GM23338 (cell line): Measurements from ENCODE around the gene UBASH3B. TPM values are rescaled to one million over a fixed set of nuclear protein-coding genes. Genes with fewer than 3 reads are reported as not detected.

Experiments used
- ATAC-seq: fragments of 200-7000 bp; cut with Tn5 transposase; 3 replicates; pipeline ENCODE4 v1.9.1; 2020
- DNase-seq: peaks from one replicate; pipeline ENCODE4 v3.0.0-alpha.2; 2015; ENCODE audit warnings: low spot score
- H2AFZ ChIP-seq: fragments of 200-600 bp; sonication (generic); 2 replicates; pipeline ENCODE4 v1.8.0; 2016; ENCODE audit warnings: antibody characterized with exemption, mild to moderate bottlenecking, moderate library complexity
- H3F3A ChIP-seq: fragments of 200-600 bp; sonication (generic); replicated peaks from 2 replicates; pipeline ENCODE4 v1.8.0; 2017; ENCODE audit warnings: antibody characterized with exemption, mixed run types, low read depth
- H3K27ac ChIP-seq: fragments of 200-600 bp; sonication (generic); 2 replicates; pipeline ENCODE4 v1.6.1; 2016; ENCODE audit warnings: low read depth
- H3K27me3 ChIP-seq: fragments of 200-600 bp; sonication (generic); 2 replicates; pipeline ENCODE4 v1.8.0; 2016; ENCODE audit warnings: mild to moderate bottlenecking, mixed run types, moderate library complexity; ENCODE audit not compliant: insufficient read depth
- H3K36me3 ChIP-seq: fragments of 200-600 bp; sonication (generic); 2 replicates; pipeline ENCODE4 v1.8.0; 2016; ENCODE audit warnings: mild to moderate bottlenecking; ENCODE audit not compliant: insufficient read depth
- H3K4me1 ChIP-seq: fragments of 200-600 bp; sonication (generic); 2 replicates; pipeline ENCODE4 v1.8.0; 2016; ENCODE audit warnings: mild to moderate bottlenecking, moderate library complexity; ENCODE audit not compliant: insufficient read depth
- H3K4me2 ChIP-seq: fragments of 200-600 bp; sonication (generic); 2 replicates; pipeline ENCODE4 v1.7.1; 2017; ENCODE audit warnings: mixed run types
- H3K4me3 ChIP-seq: fragments of 200-600 bp; sonication (generic); 2 replicates; pipeline ENCODE4 v1.6.1; 2016; ENCODE audit warnings: mixed run types
- H3K79me2 ChIP-seq: fragments of 200-600 bp; sonication (generic); replicated peaks from 2 replicates; pipeline ENCODE4 v1.8.0; 2017; ENCODE audit warnings: mild to moderate bottlenecking; ENCODE audit not compliant: insufficient read depth
- H3K9me2 ChIP-seq: fragments of 200-600 bp; sonication (generic); 2 replicates; pipeline ENCODE4 v1.8.0; 2017; ENCODE audit not compliant: insufficient read depth
- H4K20me1 ChIP-seq: fragments of 200-600 bp; sonication (generic); replicated peaks from 2 replicates; pipeline ENCODE4 v1.8.0; 2017; ENCODE audit warnings: mild to moderate bottlenecking; ENCODE audit not compliant: insufficient read depth
- H3K27ac Mint-ChIP-seq: 2 replicates; pipeline ENCODE4 v1.8.0; 2020; ENCODE audit warnings: inconsistent platforms, mild to moderate bottlenecking, moderate library complexity, mixed read lengths
- H3K27me3 Mint-ChIP-seq: 3 replicates; pipeline ENCODE4 v1.8.0; 2022; ENCODE audit warnings: low read depth, mild to moderate bottlenecking, moderate library complexity, mixed read lengths, inconsistent platforms; ENCODE audit not compliant: insufficient read depth, poor library complexity
- H3K36me3 Mint-ChIP-seq: 3 replicates; pipeline ENCODE4 v1.8.0; 2021; ENCODE audit warnings: low read depth, mild to moderate bottlenecking, inconsistent platforms, moderate library complexity, mixed read lengths
- H3K4me1 Mint-ChIP-seq: 3 replicates; pipeline ENCODE4 v1.8.0; 2020; ENCODE audit warnings: mild to moderate bottlenecking, inconsistent platforms, mixed read lengths
- H3K4me3 Mint-ChIP-seq: 3 replicates; pipeline ENCODE4 v1.8.0; 2021; ENCODE audit warnings: moderate library complexity, mild to moderate bottlenecking, inconsistent platforms, mixed read lengths
- H3K9me3 Mint-ChIP-seq: 3 replicates; pipeline ENCODE4 v1.8.0; 2020; ENCODE audit warnings: moderate library complexity, mild to moderate bottlenecking, inconsistent platforms, mixed read lengths
- CREB1 ChIP-seq: fragments of 250-450 bp; sonication (Bioruptor Pico); IDR thresholded peaks from 2 replicates; pipeline ENCODE4 v1.5.0; 2020; ENCODE audit warnings: low read depth, mild to moderate bottlenecking, moderate library complexity
- ETS1 ChIP-seq: IDR thresholded peaks from 2 replicates; pipeline ENCODE4 v1.6.1; 2016; ENCODE audit warnings: antibody characterized with exemption
- NANOG ChIP-seq: IDR thresholded peaks from 2 replicates; pipeline ENCODE4 v1.6.1; 2016; ENCODE audit warnings: antibody characterized with exemption, borderline replicate concordance
- POLR2AphosphoS5 ChIP-seq: IDR thresholded peaks from 2 replicates; pipeline ENCODE4 v1.6.1; 2016; ENCODE audit warnings: antibody characterized with exemption, low read depth
- REST ChIP-seq: IDR thresholded peaks from one replicate; pipeline ENCODE4 v1.6.1; 2018; ENCODE audit warnings: antibody characterized with exemption; ENCODE audit not compliant: unreplicated experiment
- STAT1 ChIP-seq: IDR thresholded peaks from one replicate; pipeline ENCODE4 v1.6.1; 2016; ENCODE audit warnings: antibody characterized with exemption; ENCODE audit not compliant: unreplicated experiment
- polyA plus RNA-seq: library from polyadenylated mRNA; unstranded; fragments of >200 nt; fragmentation: Nextera tagmentation; extraction: Ambion mirVana; gene quantifications from 2 replicates; pipeline ENCODE4 v1.2.1, GENCODE V29; 2016
- total RNA-seq: library from RNA; depleted of rRNA; stranded (reverse); fragments of >200 nt; shearing (Covaris generic); gene quantifications from 2 replicates; pipeline ENCODE4 v1.2.3, GENCODE V29; 2014
- TF ChIP-seq, protein P1 (sequence below): fragments of 250-450 bp; sonication (Bioruptor Pico); IDR thresholded peaks from 2 replicates; pipeline ENCODE4 v1.5.0; 2020; ENCODE audit warnings: mild to moderate bottlenecking, moderate library complexity
- TF ChIP-seq, protein P2 (sequence below), 2 experiments: fragments of 200-600 bp in 1 of 2; sonication (generic) in 1 of 2; conservative IDR thresholded peaks; 2 replicates each; pipeline versions ENCODE4 v1.5.1 to v1.6.1; 2016 to 2017; ENCODE audit warnings: antibody characterized with exemption in 2 of 2, low read depth in 2 of 2, mild to moderate bottlenecking in 2 of 2, moderate library complexity in 1 of 2

UBASH3B gene
- total and polyA plus RNA-seq, 2 experiments from 2014 or later, result 2.1 to 12.0 TPM

DNA sequence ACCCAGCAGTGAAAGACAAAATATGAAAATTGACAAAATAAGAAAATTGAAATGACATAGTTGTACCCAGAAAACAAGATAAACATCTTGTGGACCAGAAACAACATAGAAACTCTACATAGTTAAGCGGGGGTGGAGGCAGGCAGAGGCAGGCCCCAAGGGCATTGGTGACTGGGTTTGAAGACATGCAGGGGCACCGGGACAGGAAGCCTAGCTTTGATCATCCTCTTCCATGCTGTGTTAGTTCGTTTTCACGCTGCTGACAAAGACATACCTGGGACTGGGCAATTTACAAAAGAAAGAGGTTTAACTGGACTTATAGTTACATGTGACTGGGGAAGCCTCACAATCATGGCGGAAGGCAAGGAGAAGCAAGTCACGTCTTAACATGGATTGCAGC lies 149.3 kb downstream of the UBASH3B start:
- Mint-ChIP-seq H3K27me3 (peaks cover 4% of the 10 kb centered on the region), H3K27ac (peak overlapping the region; percentile 3; the same call in 1 of the 2 replicates), H3K36me3 (no peaks in the 10 kb centered on the region), H3K9me3 (no peaks in the 10 kb centered on the region), H3K4me1 (peaks cover 29% of the 10 kb centered on the region), H3K4me3 (no peak overlapping the region)
- no peak overlapping the region for H3K27ac ChIP-seq
- H3K79me2 ChIP-seq, result no peaks in the 10 kb centered on the region
- DNase-seq (no peak), ATAC-seq (peak; percentile 40; the same call in 2 of the 3 replicates)
- no peak overlapping the region for H3K4me3 ChIP-seq
- no peaks in the 10 kb centered on the region for H3K36me3 ChIP-seq
- TF ChIP-seq CREB1 (CRISPR knock-in tag) (no peak), NANOG (no peak), ETS1 (no peak), STAT1 (no peak), POLR2AphosphoS5 (no peak), REST (no peak)
- TF ChIP-seq, protein P1, sequence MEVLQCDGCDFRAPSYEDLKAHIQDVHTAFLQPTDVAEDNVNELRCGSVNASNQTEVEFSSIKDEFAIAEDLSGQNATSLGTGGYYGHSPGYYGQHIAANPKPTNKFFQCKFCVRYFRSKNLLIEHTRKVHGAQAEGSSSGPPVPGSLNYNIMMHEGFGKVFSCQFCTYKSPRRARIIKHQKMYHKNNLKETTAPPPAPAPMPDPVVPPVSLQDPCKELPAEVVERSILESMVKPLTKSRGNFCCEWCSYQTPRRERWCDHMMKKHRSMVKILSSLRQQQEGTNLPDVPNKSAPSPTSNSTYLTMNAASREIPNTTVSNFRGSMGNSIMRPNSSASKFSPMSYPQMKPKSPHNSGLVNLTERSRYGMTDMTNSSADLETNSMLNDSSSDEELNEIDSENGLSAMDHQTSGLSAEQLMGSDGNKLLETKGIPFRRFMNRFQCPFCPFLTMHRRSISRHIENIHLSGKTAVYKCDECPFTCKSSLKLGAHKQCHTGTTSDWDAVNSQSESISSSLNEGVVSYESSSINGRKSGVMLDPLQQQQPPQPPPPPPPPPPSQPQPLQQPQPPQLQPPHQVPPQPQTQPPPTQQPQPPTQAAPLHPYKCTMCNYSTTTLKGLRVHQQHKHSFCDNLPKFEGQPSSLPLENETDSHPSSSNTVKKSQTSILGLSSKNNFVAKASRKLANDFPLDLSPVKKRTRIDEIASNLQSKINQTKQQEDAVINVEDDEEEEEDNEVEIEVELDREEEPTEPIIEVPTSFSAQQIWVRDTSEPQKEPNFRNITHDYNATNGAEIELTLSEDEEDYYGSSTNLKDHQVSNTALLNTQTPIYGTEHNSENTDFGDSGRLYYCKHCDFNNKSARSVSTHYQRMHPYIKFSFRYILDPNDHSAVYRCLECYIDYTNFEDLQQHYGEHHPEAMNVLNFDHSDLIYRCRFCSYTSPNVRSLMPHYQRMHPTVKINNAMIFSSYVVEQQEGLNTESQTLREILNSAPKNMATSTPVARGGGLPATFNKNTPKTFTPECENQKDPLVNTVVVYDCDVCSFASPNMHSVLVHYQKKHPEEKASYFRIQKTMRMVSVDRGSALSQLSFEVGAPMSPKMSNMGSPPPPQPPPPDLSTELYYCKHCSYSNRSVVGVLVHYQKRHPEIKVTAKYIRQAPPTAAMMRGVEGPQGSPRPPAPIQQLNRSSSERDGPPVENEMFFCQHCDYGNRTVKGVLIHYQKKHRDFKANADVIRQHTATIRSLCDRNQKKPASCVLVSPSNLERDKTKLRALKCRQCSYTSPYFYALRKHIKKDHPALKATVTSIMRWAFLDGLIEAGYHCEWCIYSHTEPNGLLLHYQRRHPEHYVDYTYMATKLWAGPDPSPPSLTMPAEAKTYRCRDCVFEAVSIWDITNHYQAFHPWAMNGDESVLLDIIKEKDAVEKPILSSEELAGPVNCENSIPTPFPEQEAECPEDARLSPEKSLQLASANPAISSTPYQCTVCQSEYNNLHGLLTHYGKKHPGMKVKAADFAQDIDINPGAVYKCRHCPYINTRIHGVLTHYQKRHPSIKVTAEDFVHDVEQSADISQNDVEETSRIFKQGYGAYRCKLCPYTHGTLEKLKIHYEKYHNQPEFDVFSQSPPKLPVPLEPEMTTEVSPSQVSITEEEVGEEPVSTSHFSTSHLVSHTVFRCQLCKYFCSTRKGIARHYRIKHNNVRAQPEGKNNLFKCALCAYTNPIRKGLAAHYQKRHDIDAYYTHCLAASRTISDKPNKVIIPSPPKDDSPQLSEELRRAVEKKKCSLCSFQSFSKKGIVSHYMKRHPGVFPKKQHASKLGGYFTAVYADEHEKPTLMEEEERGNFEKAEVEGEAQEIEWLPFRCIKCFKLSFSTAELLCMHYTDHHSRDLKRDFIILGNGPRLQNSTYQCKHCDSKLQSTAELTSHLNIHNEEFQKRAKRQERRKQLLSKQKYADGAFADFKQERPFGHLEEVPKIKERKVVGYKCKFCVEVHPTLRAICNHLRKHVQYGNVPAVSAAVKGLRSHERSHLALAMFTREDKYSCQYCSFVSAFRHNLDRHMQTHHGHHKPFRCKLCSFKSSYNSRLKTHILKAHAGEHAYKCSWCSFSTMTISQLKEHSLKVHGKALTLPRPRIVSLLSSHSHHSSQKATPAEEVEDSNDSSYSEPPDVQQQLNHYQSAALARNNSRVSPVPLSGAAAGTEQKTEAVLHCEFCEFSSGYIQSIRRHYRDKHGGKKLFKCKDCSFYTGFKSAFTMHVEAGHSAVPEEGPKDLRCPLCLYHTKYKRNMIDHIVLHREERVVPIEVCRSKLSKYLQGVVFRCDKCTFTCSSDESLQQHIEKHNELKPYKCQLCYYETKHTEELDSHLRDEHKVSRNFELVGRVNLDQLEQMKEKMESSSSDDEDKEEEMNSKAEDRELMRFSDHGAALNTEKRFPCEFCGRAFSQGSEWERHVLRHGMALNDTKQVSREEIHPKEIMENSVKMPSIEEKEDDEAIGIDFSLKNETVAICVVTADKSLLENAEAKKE, result no peak
- TF ChIP-seq, protein P2, sequence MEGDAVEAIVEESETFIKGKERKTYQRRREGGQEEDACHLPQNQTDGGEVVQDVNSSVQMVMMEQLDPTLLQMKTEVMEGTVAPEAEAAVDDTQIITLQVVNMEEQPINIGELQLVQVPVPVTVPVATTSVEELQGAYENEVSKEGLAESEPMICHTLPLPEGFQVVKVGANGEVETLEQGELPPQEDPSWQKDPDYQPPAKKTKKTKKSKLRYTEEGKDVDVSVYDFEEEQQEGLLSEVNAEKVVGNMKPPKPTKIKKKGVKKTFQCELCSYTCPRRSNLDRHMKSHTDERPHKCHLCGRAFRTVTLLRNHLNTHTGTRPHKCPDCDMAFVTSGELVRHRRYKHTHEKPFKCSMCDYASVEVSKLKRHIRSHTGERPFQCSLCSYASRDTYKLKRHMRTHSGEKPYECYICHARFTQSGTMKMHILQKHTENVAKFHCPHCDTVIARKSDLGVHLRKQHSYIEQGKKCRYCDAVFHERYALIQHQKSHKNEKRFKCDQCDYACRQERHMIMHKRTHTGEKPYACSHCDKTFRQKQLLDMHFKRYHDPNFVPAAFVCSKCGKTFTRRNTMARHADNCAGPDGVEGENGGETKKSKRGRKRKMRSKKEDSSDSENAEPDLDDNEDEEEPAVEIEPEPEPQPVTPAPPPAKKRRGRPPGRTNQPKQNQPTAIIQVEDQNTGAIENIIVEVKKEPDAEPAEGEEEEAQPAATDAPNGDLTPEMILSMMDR (conservative IDR thresholded peaks at IDR 0.05; ENCODE audit: low read depth in 2 of 2), result no peak
- no peaks in the 10 kb centered on the region for H4K20me1 ChIP-seq
- H2AFZ ChIP-seq, result no peak overlapping the region
- no peaks in the 10 kb centered on the region for H3K27me3 ChIP-seq
- no peak overlapping the region for H3K4me2 ChIP-seq
- no peaks in the 10 kb centered on the region for H3K9me2 ChIP-seq
- no peaks in the 10 kb centered on the region for H3F3A ChIP-seq
- H3K4me1 ChIP-seq, result peaks cover under 1% of the 10 kb centered on the region; the same call in 1 of the 2 replicates
